ENCODE measurements around the gene CLCN3. TPM values are rescaled to one million over a fixed set of nuclear protein-coding genes. Genes with fewer than 3 reads are reported as not detected.

Gene CLCN3
- total and polyA plus RNA-seq, 9 of the 15 experiments (the other 6 are each of a cell fraction or from before 2014, with no cell fraction given) = 12.7 to 60.6 (median 38.5) TPM

- Histone ChIP-seq H3K27ac (ENCODE audit: extremely low read depth, low read depth, low read length) (no peak overlapping the region), H3K4me3 (no peak overlapping the region), H3K27me3 (ENCODE audit: control insufficient read depth in 2 of 2, insufficient read depth in 2 of 2, low read length in 2 of 2) (no peaks in the 10 kb centered on the region), H3K4me1 (replicated peaks in 1 of 2; ENCODE audit: control insufficient read depth in 2 of 2, insufficient read depth in 2 of 2, low read length in 2 of 2) (peaks cover 5 to 11% of the 10 kb centered on the region in 2 experiments; a peak in 3 of 5 replicates), H3K36me3 (ENCODE audit: control insufficient read depth, insufficient read depth, low read length) (peaks cover under 1% of the 10 kb centered on the region; the same call in 1 of the 3 replicates), H3K4me2 (ENCODE audit: insufficient read depth, low read length) (peak overlapping the region; percentile 66), H3K9ac (ENCODE audit: insufficient read depth in 1 of 2, low read depth in 2 of 2, low read length in 2 of 2) (0 out of 4 replicates have a peak overlapping the region, but pooled peaks of 1 of the 2 experiments have one; percentile 18), H2AFZ (ENCODE audit: low read depth, low read length) (peak overlapping the region; percentile 94), H4K20me1 (replicated peaks; ENCODE audit: control insufficient read depth, insufficient read depth, low read length) (no peaks in the 10 kb centered on the region), H3K9me1 (ENCODE audit: control insufficient read depth, insufficient read depth, low read length) (no peaks in the 10 kb centered on the region), H3K9me3 (replicated peaks; ENCODE audit: control insufficient read depth, insufficient read depth, low read depth, low read length) (no peaks in the 10 kb centered on the region), H3K79me2 (ENCODE audit: control insufficient read depth, insufficient read depth, low read length) (peaks cover 25% of the 10 kb centered on the region)
- CTCF ChIA-PET (ENCODE audit: low intra/inter-chr PET ratio) = no interaction called here
- DNase-seq (ENCODE audit: extremely low read depth in 1 of 4, low spot score in 3 of 4) = no peak
- ATAC-seq = no peak
- BruUV-seq (replicated peaks) = TSS peak; percentile 64
- no peak for FAIRE-seq
- WGBS (ENCODE audit: insufficient coverage, low coverage, missing lambda C conversion rate) = 41% methylated on average over 11 of the region's 11 CpGs
- 0 out of 2 replicates have a peak, but pooled peaks have one; percentile 0 for TF ChIP-seq PML (IDR thresholded peaks at IDR 0.05; ENCODE audit: low read length)
- no peak for TF ChIP-seq ZC3H11A (IDR thresholded peaks at IDR 0.05; ENCODE audit: low read depth, low read length)
- TF ChIP-seq KDM1A (IDR thresholded peaks at IDR 0.05) = no peak
- intact Hi-C loops (cut with micrococcal nuclease) = loop anchor here (5.0 kb wide), 1 partner anchor 96 kb away; no protein-coding TSS in a partner anchor
- in situ Hi-C loops (cut with MboI) = loop anchor here (10.0 kb wide), 1 partner anchor 144 kb away; the partner anchor contains the start of gene NEK1
- POLR2A ChIA-PET = interaction anchor here (0.6 kb wide), 1 partner anchor 11 kb away, joined by 3 read pairs; no protein-coding TSS in a partner anchor
Measured at GRCh38 chr4:169758401-169758962, 138.1 kb downstream of the CLCN3 start.

- 41% methylated on average over 4 of the region's 4 CpGs for WGBS (ENCODE audit: insufficient coverage, low coverage, missing lambda C conversion rate)
- no TSS peak for BruUV-seq (replicated peaks)
- Histone ChIP-seq H4K20me1 (replicated peaks; ENCODE audit: control insufficient read depth, insufficient read depth, low read length) (no peaks in the 10 kb centered on the region), H3K9me1 (ENCODE audit: control insufficient read depth, insufficient read depth, low read length) (no peaks in the 10 kb centered on the region), H3K4me3 (no peak overlapping the region), H3K27ac (ENCODE audit: extremely low read depth, low read depth, low read length) (no peak overlapping the region), H3K27me3 (ENCODE audit: control insufficient read depth in 2 of 2, insufficient read depth in 2 of 2, low read length in 2 of 2) (no peaks in the 10 kb centered on the region), H3K4me1 (replicated peaks in 1 of 2; ENCODE audit: control insufficient read depth in 2 of 2, insufficient read depth in 2 of 2, low read length in 2 of 2) (peaks cover 5% of the 10 kb centered on the region in 2 experiments; a peak in 2 of 5 replicates), H3K36me3 (ENCODE audit: control insufficient read depth, insufficient read depth, low read length) (no peaks in the 10 kb centered on the region), H3K9ac (ENCODE audit: insufficient read depth in 1 of 2, low read depth in 2 of 2, low read length in 2 of 2) (no peak overlapping the region), H2AFZ (ENCODE audit: low read depth, low read length) (no peak overlapping the region), H3K9me3 (replicated peaks; ENCODE audit: control insufficient read depth, insufficient read depth, low read depth, low read length) (no peaks in the 10 kb centered on the region), H3K4me2 (ENCODE audit: insufficient read depth, low read length) (no peak overlapping the region), H3K79me2 (ENCODE audit: control insufficient read depth, insufficient read depth, low read length) (peaks cover 6% of the 10 kb centered on the region)
- intact Hi-C loops (cut with micrococcal nuclease) (no loop called here), in situ Hi-C loops (cut with MboI) (no loop called here)
- POLR2A ChIA-PET = no interaction called here
- DNase-seq (ENCODE audit: extremely low read depth in 1 of 4, low spot score in 3 of 4) (no peak), ATAC-seq (no peak), FAIRE-seq (no peak)
- CTCF ChIA-PET (ENCODE audit: low intra/inter-chr PET ratio) = interaction anchor here (0.6 kb wide), 1 partner anchor 15 kb away, joined by 3 read pairs; no protein-coding TSS in a partner anchor
- TF ChIP-seq BCOR (IDR thresholded peaks at IDR 0.05) (no peak), L3MBTL2 (IDR thresholded peaks at IDR 0.05) (no peak), ZNF316 (IDR thresholded peaks at IDR 0.05) (no peak), CBFA2T3 (IDR thresholded peaks at IDR 0.05) (no peak), KDM1A (IDR thresholded peaks at IDR 0.05) (no peak), HSF4 (CRISPR knock-in tag; IDR thresholded peaks at IDR 0.05; ENCODE audit: borderline replicate concordance) (no peak)
Measured at GRCh38 chr4:169761846-169762245, 141.5 kb downstream of the CLCN3 start.

Data from K562 (cell line).